ENCODE results near the gene CCDC102B.

The CCDC102B gene

GRCh38 chr18:68822926-68823325 is 25.0 kb downstream of the CCDC102B start:
- Histone ChIP-seq H3K27ac (ENCODE audit: low read depth, low read length) (no peak overlapping the region), H3K4me2 (ENCODE audit: low read depth, low read length, poor library complexity, severe bottlenecking) (no peak overlapping the region), H3K36me3 (ENCODE audit: low read length) (no peaks in the 10 kb centered on the region), H3K4me3 (ENCODE audit: insufficient read depth, low read length, poor library complexity, severe bottlenecking) (no peak overlapping the region), H3K9me3 (ENCODE audit: insufficient read depth, low read length) (no peaks in the 10 kb centered on the region), H3K27me3 (ENCODE audit: low read length) (0 out of 2 replicates have a peak, but pooled peaks cover 3% of the 10 kb centered on the region), H3K9ac (ENCODE audit: low read length) (no peak overlapping the region), H2AFZ (ENCODE audit: low read depth, low read length, severe bottlenecking) (no peak overlapping the region), H4K20me1 (ENCODE audit: low read depth, low read length) (no peaks in the 10 kb centered on the region), H3K9me2 (replicated peaks; ENCODE audit: insufficient read depth, low read length) (no peaks in the 10 kb centered on the region), H3K79me2 (ENCODE audit: insufficient read depth, low read length) (no peaks in the 10 kb centered on the region), H3F3A (ENCODE audit: insufficient read depth) (no peaks in the 10 kb centered on the region)
- no peak for TF ChIP-seq EZH2phosphoT487 (conservative IDR thresholded peaks at IDR 0.05; ENCODE audit: low read length)
- TF ChIP-seq CTCF (IDR thresholded peaks at IDR 0.05; ENCODE audit: insufficient read depth, low read length, poor library complexity, severe bottlenecking): no peak

- no peaks in the 10 kb centered on the region for H3K9me2 ChIP-seq (replicated peaks; ENCODE audit: insufficient read depth, low read length)
- H3K9ac ChIP-seq (ENCODE audit: low read length): no peak overlapping the region
- H3K27ac ChIP-seq (ENCODE audit: low read depth, low read length): no peak overlapping the region
- H4K20me1 ChIP-seq (ENCODE audit: low read depth, low read length): no peaks in the 10 kb centered on the region
- 0 out of 2 replicates have a peak, but pooled peaks cover 3% of the 10 kb centered on the region for H3K27me3 ChIP-seq (ENCODE audit: low read length)
- H3K79me2 ChIP-seq (ENCODE audit: insufficient read depth, low read length): no peaks in the 10 kb centered on the region
- no peaks in the 10 kb centered on the region for H3K9me3 ChIP-seq (ENCODE audit: insufficient read depth, low read length)
- no peak overlapping the region for H2AFZ ChIP-seq (ENCODE audit: low read depth, low read length, severe bottlenecking)
- no peaks in the 10 kb centered on the region for H3F3A ChIP-seq (ENCODE audit: insufficient read depth)
- TF ChIP-seq EZH2phosphoT487 (conservative IDR thresholded peaks at IDR 0.05; ENCODE audit: low read length) (no peak), CTCF (IDR thresholded peaks at IDR 0.05; ENCODE audit: insufficient read depth, low read length, poor library complexity, severe bottlenecking) (no peak)
- no peaks in the 10 kb centered on the region for H3K36me3 ChIP-seq (ENCODE audit: low read length)
- H3K4me2 ChIP-seq (ENCODE audit: low read depth, low read length, poor library complexity, severe bottlenecking): no peak overlapping the region
- H3K4me3 ChIP-seq (ENCODE audit: insufficient read depth, low read length, poor library complexity, severe bottlenecking): no peak overlapping the region
These were observed 28.2 kb downstream of the CCDC102B start for GRCh38 chr18:68826121-68826520.

GRCh38 chr18:68830256-68831045 is 32.6 kb downstream of the CCDC102B start:
- Histone ChIP-seq H2AFZ (ENCODE audit: low read depth, low read length, severe bottlenecking) (no peak overlapping the region), H3K79me2 (ENCODE audit: insufficient read depth, low read length) (no peaks in the 10 kb centered on the region), H3K9me3 (ENCODE audit: insufficient read depth, low read length) (no peaks in the 10 kb centered on the region), H3K27ac (ENCODE audit: low read depth, low read length) (no peak overlapping the region), H3K27me3 (ENCODE audit: low read length) (0 out of 2 replicates have a peak, but pooled peaks cover 3% of the 10 kb centered on the region), H3K9ac (ENCODE audit: low read length) (no peak overlapping the region), H3K4me2 (ENCODE audit: low read depth, low read length, poor library complexity, severe bottlenecking) (no peak overlapping the region), H3K9me2 (replicated peaks; ENCODE audit: insufficient read depth, low read length) (no peaks in the 10 kb centered on the region), H3K36me3 (ENCODE audit: low read length) (no peaks in the 10 kb centered on the region), H3K4me3 (ENCODE audit: insufficient read depth, low read length, poor library complexity, severe bottlenecking) (no peak overlapping the region), H3F3A (ENCODE audit: insufficient read depth) (no peaks in the 10 kb centered on the region), H4K20me1 (ENCODE audit: low read depth, low read length) (no peaks in the 10 kb centered on the region)
- TF ChIP-seq EZH2phosphoT487 (conservative IDR thresholded peaks at IDR 0.05; ENCODE audit: low read length) (no peak), CTCF (IDR thresholded peaks at IDR 0.05; ENCODE audit: insufficient read depth, low read length, poor library complexity, severe bottlenecking) (no peak)

Data from SU-DHL-6 (cell line).